ENCODE results near the gene MYO5A.
A peak's percentile ranks its signal among the peaks of the same experiment; 100 is the strongest.
"Not testable (repeated sequence)": the region's sequence is repeated elsewhere in the genome, so short reads cannot be mapped to it uniquely, and the experiment has no call there.

The MYO5A gene

DNA sequence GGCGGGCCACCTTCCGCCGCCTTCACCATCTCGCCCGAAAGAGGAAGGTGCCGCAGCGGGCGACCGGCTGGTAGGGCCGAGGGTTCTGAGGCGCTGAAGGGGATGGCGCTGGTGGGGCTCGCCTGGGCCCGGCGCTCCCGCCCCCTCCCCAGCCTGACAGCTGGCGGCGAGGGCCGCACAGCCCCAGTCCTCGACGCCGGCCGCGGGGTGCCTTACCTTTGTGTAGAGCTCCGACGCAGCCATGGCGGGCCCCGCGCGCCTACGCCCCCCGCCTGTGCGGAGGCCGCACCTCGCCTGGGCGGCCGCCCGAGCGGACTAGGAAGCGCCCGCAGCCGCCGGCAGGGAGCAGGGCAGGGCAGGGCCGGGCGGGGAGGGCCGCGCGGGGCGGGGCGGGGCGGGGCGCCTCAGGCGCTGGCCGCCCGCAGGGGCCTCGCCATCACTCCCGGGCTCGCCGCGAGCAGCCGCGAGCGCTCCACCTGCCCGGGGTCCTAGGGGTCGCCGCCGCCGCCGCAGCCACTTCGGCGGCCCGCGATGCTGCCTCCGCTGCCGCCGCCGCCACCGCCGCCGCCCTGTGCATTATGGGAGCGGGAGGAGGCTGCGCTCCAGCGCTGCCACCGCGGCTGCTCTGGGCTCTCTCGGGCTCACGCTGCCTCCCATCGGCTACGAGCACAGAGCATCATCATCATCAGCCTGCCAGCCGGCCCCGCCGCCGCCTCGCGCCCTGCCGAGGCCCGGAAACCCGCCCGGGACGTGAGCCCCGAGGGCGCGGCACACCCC, at the start of gene MYO5A:
Gene MYO5A, minus strand, starts transcription at position 317 of the 777 bp plus-strand sequence. Its CDS starts 74 bp downstream, at position 243.
- DNase-seq = peak; percentile 83

DNA sequence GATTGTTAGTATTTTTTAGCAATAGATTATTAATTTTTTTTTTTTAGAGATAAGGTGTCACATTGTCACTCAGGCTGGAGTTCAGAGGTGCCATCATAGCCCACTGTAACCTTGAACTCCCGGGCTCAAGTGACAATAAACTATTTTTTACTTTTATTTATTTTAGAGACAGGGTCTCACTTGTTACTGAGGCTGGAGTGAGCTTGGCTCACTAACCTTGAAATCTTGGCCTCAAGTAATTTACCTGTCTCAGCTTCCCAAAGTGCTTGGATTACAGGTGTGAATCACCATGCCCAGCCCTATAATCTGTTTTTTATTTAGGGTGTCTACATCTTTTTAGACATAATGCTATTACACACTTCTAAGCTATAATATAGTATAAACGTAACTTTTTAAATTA, 48.0 kb upstream of the MYO5A start:
- DNase-seq = no peak

DNA sequence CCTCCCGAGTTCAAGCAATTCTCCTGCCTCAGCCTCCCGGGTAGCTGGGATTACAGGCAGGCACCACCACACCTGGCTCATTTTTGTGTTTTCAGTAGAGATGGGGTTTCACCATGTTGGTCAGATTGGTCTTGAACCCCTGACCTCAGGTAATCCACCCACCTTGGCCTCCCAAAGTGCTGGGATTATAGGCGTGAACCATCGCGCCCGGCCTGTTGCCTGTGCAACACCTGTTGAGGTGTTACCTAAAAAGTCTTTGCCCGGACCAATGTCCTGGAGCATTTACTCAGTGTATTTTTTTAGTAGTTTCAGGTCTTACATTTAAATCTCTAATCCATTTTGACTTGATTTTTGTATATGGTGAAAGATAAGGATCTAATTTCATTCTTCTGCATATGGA, 46.9 kb upstream of the MYO5A start:
- DNase-seq = not testable (repeated sequence)

DNA sequence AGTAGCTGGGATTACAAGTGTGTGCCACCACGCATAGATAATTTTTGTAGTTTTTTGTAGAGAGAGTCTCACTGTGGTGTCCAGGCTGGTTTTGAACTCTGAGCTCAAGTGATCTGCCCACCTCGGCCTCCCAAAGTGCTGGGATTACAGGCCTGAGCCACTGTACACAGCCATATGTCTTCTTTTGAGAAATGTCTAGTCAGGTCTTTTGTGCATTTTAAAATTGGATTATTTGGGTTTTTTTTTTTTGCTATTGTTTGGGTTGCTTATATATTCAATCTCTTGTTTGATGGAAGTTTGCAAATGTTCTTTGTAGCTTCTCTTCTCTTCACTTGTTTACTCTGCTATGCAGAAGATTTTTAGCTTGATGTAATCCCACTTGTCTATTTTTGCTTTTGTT, 46.4 kb upstream of the MYO5A start:
- DNase-seq = no peak

DNA sequence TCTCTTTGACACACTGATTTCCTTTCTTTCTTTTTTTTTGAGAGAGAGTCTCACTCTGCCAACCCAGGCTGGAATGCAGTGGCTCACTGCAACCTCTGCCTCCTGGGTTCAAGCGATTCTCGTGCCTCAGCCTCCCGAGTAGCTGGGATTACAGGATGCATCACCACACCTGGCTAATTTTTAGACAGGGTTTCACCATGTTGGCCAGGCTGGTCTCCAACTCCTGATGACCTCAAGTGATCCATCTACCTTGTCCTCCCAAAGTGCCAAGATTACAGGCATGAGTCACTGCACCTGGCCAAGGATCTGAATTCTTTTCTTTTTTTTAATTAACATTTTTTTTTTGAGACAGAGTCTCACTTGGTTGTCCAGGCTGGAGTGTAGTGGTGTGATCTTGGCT, 45.9 kb upstream of the MYO5A start:
- not testable (repeated sequence) for DNase-seq

DNA sequence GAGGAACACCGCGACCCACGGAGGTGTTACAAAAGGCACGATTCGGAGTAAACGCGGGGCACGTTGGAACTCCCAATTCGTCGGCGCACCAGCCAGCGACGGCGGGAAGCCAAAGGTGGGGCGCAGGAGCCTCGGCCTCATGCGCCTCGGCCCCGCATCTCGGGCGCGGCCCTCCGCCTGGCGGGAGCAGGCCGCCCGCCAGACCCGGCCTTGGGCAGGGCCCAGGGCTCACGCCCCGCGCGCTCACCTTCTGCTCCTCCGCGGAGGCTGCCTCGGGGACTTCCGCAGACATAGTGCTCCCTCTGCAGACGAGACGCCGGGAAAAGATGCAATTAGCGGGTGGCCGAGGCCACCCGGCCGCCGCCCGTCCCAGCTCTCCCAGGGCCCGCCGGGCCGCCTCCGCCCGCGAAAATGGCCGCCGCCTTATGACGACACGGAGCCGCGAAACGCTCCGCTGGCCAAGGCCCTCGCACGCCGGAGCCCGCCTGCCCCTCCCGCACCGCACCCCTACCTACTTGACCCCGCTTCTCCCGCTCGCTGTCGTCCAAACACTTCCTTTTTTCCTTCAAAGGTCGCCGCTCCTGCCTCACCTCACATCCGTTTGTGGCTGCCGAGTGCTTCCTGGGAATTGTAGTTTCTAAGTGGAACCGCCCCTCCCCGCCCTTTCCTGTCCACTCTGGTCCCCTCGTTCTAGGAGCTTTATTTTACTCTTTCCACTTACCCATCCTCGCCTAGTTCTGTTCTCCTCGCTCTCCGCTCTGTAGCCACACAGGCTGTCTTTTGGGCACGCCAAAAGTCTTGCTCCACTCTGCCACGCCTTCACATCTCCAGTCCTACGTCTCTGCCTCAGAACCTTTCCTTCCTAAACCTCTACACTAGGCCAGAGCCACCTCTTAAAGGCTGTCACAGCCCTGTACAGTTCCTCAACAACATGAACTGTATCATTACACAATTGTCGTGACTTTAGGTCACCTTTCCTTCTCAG, 40.2 kb upstream of the MYO5A start, which contains the start of gene ARPP19:
Gene ARPP19, minus strand, starts transcription at position 430 of the 985 bp plus-strand sequence. Its CDS starts 138 bp downstream, at position 292.
- DNase-seq = peak; percentile 89

DNA sequence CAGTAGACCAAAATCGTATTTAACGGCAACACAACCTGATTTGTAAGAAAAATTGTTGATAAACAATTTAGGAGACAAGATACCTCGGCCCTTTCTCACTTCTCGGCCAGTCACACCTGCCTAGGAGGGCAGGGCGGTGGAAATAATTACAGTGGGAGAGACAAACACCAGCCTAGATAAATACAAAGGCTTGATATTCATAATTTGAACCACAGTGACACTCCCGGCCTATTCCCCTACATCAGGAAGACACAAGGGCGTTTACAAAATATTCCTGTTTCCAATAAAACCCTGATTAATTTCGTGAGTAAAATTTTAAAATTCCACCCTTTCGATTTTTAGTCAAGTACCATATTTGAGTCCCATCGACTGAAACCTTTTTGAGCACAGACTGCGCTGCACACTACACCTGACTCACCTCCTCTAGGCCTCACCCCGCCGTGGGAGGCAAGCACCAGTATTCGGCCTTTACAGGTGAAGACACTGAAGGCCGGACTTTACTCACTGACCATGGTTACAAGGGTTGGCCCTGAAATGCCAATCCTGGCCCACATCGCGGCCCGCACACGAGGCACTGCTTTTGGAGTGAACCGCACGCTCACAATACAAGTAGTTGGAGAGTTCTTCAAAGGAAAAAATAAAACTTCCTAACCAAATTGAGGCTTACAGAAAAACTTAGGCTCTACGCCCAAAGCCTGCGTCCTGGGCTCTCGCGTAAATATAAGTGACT, 39.4 kb upstream of the MYO5A start:
- peak; percentile 71 for DNase-seq

DNA sequence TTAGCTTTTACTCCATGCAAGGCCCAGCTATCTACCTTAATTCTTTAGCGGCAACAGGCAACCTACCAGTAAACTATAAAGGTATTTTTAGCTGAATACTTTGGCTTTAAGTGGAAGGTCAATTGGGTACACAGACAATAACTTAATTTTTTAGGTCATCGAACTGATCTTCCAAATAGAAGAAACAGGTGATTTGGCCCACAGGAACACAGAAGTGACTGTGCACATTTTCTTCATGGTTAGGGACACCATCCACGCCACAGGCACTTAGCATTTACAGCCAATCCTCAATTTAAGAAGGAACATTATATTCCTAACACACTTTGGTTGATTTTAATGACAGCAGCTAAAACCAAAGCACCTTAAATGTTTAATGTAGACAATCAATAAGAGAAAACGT, 38.2 kb upstream of the MYO5A start:
- DNase-seq = no peak

DNA sequence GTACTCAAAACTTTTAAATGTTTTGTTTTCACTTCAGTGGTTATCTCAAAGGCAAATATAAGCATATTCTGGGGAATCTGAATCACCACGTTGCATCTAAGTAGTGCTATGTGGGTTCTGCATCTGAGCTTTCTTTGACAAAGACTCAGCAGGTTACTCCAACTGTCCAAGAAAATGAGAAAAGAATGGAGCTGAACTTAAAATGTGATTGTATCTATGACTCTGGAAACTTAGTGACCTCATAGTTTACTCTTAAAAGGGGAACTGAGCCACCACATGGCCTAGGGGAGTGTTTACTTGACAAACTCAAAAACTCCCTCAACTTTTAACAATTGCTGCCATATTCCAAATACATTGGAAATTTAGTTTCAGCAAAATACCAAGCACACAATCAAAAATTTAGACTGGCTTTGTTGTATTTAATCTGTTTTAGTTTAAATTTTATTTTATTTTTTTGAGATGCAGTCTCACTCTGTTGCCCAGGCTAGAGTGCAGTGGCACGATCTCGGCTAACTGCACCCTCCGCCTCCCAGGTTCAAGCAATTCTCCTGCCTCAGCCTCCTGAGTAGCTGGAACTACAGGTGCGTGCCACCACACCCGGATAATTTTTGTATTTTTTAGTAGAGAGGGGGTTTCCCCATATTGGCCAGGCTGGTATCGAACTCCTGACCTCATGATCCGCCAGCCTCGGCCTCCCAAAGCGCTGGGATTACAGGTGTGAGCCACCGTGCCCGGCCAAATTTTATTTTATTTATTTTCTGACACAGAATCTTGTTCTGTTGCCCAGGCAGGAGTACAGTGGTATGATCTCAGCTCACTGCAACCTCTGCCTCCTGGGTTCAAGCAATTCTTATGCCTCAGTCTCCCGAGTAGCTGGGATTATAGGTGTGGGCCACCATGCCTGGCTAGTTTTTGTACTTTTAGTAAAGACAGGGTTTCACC, 37.0 kb upstream of the MYO5A start:
- not testable (repeated sequence) for DNase-seq

DNA sequence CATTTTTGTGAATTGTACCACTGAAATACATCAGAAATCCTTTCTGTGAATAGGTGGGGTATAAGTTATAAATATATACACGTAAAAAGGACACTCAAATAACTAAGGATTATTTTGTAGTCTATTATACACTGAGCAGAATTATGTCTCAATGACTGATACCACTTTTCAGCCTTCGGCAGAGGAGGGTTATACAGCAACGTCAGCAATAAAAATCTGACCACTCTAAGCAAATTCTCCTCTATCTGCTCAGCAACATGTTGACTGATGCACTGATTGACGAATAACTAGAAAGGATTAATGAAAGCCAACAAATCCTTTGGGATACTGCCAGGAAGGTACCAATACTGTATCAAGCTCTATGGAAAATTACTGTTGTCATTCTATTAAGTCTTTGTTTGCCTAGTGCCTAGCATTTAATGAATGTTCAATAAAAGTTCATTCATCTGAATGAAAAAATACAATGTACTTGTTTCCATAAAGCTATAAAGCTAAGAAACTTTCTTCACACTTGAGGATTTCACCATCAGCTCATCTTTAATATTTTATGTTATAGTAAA, 34.9 kb upstream of the MYO5A start:
- DNase-seq = no peak

DNA sequence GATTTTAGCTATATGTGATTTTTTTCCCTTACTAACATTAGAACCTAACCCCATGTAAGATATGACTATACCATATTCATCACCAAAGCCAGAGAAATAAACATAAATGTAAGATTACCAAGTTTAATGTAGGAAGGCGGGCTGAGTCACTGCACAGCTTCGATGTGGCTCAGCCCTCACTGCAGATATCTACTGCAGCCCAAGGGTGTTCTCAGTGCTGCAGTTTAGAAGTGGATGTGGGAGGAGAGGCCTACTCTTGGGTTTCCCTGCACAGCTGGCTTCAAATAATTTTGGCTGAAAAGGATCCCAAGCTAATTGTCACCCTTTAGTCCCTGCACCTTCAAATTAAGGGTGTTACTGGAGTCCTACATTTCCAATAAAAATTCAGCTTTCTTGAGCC, 30.9 kb upstream of the MYO5A start:
- DNase-seq = peak; percentile 80

DNA sequence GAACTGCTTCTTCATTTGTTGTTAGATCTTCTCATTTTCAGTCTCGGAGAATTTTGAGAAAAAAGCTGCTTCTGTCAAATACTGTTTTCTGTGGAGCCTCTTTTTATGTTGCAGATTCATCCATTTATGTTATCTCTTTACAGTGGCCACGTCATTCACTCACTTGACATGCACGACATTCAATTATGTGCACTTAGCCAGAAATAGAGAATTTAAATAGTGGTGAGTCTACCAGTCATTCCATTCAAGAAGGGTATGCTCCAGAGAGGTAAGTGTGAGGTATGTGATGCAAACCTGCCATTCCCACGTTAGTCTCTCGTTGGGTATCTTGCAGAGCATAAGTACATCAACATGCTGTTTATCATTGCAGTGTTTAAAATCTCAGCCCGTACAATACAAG, 30.3 kb upstream of the MYO5A start:
- DNase-seq = peak; percentile 14

DNA sequence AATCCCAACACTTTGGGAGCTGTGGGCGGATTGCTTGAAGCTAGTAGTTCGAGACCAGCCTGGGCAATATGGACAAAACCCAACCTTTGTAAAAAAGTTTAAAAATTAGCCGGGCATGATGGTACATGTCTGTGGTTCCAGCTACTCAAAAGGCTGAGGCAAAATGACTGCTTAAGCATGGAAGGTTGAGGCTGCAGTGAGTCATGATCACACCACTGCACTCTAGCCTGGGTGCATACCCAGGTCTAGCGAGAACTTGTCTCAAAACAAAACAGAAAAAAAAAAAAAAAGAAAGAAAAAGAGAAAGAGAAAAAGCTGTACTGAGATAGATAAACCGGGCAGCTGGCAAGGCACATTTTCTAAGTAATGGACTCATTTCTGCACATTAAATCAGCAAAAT, 29.5 kb upstream of the MYO5A start:
- peak; percentile 75 for DNase-seq

DNA sequence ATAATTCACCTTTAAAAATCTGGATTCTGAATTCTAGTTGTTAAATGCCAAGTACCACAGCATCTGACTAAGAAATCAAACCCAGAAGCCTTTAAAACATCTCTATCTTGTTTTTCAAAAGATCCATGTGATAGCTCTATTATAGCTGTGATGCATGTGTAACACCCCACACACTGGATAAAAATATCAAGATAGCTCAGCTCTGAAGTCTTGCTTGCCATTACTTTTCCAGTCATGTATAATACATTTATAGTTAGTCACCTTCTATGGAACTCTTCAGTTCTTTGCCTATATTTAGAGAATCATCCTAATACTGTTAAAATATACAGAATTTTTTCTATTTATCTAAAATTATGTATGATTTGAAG, 28.6 kb upstream of the MYO5A start:
- DNase-seq = no peak

DNA sequence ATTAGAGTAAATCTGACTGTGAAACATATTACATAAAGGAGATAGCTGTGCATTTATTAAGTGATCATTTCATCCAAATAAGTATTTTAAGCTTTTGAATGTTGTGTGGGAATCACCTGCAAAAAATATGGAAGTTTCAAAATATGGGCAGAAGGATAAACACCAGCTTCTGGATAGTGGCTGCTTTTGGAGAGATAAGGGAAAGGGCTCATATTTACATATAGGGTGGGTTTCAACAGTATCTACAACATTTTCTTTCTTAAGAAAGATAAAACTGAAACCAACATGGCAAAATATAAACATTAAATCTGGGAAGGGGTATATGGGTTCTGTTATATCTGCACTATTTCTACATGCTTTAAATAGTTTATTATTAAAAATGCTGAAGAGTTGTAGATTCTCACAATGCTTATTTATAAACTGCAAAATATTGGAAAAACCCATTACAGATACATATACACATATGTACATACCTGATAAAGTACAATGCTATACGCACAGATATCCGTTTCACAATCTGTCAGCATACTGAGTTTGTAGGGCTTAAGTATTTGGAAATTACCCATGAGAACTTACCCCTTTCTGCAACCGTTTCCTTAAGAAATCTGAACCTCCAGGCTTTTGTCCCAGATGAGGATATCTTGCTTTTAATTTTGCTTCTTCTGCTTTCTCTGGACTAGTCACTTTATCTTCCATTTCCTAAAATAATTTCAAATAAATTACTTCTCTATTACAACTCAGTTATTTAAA, 28.0 kb upstream of the MYO5A start:
- DNase-seq = no peak

DNA sequence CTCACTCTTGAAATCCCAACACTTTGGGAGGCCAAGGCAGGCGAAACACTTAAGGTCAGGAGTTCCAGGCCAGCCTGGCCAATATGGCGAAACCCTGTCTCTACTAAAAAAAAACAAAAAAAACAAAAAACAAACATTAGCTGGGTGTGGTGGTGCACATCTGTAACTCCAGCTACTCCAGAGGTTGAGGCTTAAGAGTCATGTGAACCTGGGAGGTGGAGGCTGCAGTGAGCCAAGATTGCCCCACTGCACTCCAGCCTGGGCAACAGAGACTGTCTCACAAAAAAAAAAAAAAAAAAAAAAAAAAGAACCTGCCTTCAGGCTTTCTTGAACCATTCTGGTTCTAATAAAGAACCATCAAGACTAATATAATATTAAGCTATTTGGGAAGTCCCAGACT, 23.6 kb upstream of the MYO5A start:
- no peak for DNase-seq

DNA sequence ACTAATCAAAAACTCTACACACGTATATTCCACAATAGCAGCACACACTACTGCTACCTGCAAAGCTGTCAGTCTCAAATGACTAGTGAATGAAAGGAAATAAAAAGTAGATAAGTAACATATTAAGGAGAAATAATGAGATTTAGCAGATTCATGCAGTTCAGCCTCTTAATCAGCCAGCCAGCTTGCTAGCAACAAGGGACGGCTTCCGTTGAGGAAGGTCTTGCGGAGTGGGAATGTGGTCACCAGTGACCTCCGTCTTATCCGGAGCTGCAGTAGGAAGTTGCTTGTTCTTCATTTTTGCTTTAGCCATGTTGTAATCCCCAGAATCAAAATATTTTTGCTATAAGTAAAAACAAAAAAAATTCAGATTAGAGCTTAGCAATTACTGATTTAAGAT, 23.1 kb upstream of the MYO5A start:
- DNase-seq = no peak

DNA sequence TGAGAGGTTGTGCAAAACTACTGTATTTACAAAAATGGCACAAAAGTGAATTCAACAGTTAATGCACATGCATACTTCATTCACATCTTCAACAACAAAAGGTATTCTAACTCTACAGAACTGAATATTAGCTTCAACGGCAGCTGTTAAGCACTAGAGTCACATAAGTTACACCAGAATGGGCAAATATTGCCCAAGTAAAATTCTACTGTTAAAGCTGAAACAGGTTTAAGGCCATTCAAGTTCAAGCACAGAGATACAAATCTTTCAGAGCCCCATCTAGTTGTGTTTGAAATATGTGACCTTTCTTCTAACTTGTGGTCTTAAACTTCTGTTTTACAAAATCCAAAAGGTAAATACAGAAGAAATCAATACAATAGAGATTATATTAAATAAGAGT, 22.5 kb upstream of the MYO5A start:
- not testable (repeated sequence) for DNase-seq

DNA sequence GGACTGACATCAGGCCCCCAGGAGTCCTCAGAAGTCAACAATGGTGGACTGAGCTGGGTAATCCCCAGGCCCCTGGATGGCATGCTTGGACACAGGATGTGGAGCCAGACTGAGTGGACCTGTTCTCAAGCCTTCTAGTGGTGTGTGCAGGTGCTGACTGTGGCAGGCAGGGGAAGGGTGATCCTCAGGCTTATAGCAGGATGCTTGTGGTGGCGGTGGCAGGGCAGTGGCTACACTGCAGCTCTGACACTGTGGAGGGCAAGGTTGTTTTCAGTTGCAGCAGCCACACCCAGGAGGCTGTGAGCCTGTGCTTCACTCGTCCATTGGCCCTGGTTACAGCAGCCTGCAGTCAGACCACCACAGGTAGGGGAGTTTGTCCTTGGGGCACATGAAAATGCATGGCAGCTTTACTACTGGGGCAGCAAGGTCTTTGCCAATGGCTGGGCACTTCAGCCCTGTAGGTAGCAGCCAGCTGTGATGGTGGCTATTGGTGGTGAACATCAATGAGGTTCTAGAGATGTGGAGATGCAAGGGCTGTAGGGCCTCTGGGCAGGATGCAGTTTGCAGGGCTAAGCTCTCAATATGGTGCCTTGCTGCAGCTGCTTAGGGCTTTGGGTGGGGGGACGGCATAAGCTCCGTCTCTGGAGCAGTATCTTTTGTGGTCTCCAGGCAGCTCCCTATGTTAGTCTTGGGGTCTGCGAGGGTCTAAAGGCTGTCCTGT, 17.5 kb upstream of the MYO5A start:
- no peak for DNase-seq

DNA sequence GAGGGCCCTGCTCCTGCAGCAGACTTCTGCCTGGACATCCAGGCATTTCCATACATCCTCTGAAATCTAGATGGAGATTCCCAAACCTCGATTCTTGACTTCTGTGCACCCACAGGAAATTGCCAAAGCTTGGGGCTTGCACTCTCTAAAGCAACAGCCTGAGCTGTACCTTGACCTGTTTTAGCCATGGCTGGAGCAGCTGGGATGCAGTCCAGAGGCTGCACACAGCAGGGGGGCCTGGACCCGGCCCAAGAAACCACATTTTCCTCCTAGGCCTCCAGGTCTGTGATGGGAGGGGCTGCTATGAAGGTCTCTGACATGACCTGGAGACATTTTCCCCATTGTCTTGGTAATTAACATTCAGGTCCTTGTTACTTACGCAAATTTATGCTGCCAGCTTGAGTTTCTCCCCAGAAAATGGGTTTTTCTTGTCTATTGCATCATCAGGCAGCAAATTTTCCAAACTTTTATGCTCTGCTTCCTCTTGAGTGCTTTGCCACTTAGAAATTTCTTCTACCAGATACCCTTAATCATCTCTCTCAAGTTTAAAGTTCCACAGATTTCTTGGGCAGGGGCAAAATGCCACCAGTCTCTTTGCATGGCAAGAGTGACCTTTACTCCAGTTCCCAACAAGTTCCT, 11.8 kb upstream of the MYO5A start:
- DNase-seq = no peak

All from activated CD4-positive, alpha-beta T cell treated with anti-CD3 and anti-CD28 coated beads for 48 hours (primary cell).